ENCODE measurements around the gene VPS45.
"Not testable (repeated sequence)": the region's sequence is repeated elsewhere in the genome, so short reads cannot be mapped to it uniquely, and the experiment has no call there.

VPS45 gene

GRCh38 chr1:150134537-150134936 lies 67.0 kb downstream of the VPS45 start:
- H3K4me3 ChIP-seq (ENCODE audit: low read depth, low read length), result no peak overlapping the region
- H3K27ac ChIP-seq (ENCODE audit: extremely low read depth, low read depth, low read length), result no peak overlapping the region
- no peaks in the 10 kb centered on the region for H3K9me3 ChIP-seq (ENCODE audit: control insufficient read depth, insufficient read depth, low read depth, low read length)
- peaks cover 0 to 4% of the 10 kb centered on the region in 2 experiments; a peak in 2 of 3 replicates for H3K36me3 ChIP-seq (ENCODE audit: control insufficient read depth in 2 of 2, insufficient read depth in 1 of 2, low read length in 2 of 2)
- H3K4me1 ChIP-seq (ENCODE audit: control insufficient read depth, insufficient read depth, low read length), result no peaks in the 10 kb centered on the region
- CTCF ChIA-PET, result interaction anchor here (0.6 to 1.1 kb wide), 3 partner anchors 24 to 1349 kb away, joined by 3 to 4 read pairs (median 3); no protein-coding TSS in a partner anchor
- POLR2A ChIA-PET, result no interaction called here
- no peak for TF ChIP-seq ZBTB11 (tag by site-specific recombination; conservative IDR thresholded peaks at IDR 0.05; ENCODE audit: low read depth)
- peak; percentile 77; the same call in 1 of the 2 replicates for TF ChIP-seq ZNF146 (tag by site-specific recombination; IDR thresholded peaks at IDR 0.05)

DNA sequence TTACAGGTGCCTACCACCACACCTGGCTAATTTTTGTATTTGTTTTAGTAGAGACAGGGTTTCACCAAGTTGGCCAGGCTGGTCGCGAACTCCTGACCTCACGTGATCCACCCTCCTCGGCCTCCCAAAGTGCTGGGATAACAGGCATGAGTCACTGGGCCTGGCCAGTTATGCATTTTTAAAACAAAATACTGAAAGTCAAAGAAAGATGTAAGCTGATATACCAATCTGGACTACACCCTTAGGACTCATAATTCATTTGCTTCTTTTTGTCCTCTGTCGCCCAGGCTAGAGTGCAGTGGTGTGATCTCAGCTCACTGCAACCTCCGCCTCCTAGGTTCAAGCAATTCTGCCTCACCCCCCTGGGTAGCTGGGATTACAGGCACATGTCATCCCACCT lies 67.8 kb downstream of the VPS45 start:
- POLR2A ChIA-PET; H3K4me3 ChIP-seq (ENCODE audit: low read depth, low read length); CTCF ChIA-PET; H3K36me3 ChIP-seq (ENCODE audit: control insufficient read depth in 2 of 2, insufficient read depth in 1 of 2, low read length in 2 of 2); H3K4me1 ChIP-seq (ENCODE audit: control insufficient read depth, insufficient read depth, low read length); H3K27ac ChIP-seq (ENCODE audit: extremely low read depth, low read depth, low read length); H3K9me3 ChIP-seq (ENCODE audit: control insufficient read depth, insufficient read depth, low read depth, low read length): not testable (repeated sequence)

DNA sequence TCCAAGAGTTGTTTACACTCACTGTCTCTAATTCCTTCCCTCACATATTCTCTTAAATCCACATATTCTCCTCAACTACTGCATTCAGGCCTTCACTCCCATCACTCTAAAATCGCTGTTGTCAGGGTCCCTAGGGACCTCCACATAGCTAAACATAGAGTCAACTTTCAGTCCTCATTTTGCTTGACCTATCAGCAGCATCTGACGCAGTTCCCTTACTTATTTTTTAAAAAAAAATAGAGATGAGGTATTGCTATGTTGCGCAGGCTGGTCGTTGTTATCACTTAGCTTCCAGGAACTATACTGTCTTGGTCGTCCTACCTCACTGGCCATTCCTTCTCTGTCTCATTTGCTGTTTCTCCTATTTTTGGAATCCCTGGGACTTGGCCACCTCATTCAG lies 70.5 kb downstream of the VPS45 start:
- Histone ChIP-seq H3K4me1 (ENCODE audit: control insufficient read depth, insufficient read depth, low read length) (no peaks in the 10 kb centered on the region), H3K9me3 (ENCODE audit: control insufficient read depth, insufficient read depth, low read depth, low read length) (no peaks in the 10 kb centered on the region), H3K27ac (ENCODE audit: extremely low read depth, low read depth, low read length) (no peak overlapping the region), H3K4me3 (ENCODE audit: low read depth, low read length) (no peak overlapping the region), H3K36me3 (ENCODE audit: control insufficient read depth in 2 of 2, insufficient read depth in 1 of 2, low read length in 2 of 2) (peaks cover 0 to 4% of the 10 kb centered on the region in 2 experiments; a peak in 2 of 3 replicates)
- ChIA-PET POLR2A (no interaction called here), CTCF (no interaction called here)
- TF ChIP-seq YY1 (tag by site-specific recombination; IDR thresholded peaks at IDR 0.05) (no peak), ZNF10 (tag by site-specific recombination; IDR thresholded peaks at IDR 0.05) (no peak)

GRCh38 chr1:150141452-150141851 lies 73.9 kb downstream of the VPS45 start:
- TF ChIP-seq, protein P1, sequence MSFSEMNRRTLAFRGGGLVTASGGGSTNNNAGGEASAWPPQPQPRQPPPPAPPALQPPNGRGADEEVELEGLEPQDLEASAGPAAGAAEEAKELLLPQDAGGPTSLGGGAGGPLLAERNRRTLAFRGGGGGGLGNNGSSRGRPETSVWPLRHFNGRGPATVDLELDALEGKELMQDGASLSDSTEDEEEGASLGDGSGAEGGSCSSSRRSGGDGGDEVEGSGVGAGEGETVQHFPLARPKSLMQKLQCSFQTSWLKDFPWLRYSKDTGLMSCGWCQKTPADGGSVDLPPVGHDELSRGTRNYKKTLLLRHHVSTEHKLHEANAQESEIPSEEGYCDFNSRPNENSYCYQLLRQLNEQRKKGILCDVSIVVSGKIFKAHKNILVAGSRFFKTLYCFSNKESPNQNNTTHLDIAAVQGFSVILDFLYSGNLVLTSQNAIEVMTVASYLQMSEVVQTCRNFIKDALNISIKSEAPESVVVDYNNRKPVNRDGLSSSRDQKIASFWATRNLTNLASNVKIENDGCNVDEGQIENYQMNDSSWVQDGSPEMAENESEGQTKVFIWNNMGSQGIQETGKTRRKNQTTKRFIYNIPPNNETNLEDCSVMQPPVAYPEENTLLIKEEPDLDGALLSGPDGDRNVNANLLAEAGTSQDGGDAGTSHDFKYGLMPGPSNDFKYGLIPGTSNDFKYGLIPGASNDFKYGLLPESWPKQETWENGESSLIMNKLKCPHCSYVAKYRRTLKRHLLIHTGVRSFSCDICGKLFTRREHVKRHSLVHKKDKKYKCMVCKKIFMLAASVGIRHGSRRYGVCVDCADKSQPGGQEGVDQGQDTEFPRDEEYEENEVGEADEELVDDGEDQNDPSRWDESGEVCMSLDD (tag by site-specific recombination; IDR thresholded peaks at IDR 0.05), result no peak
- TF ChIP-seq ZNF423 (tag by site-specific recombination; IDR thresholded peaks at IDR 0.05) (no peak), PRDM4 (tag by site-specific recombination; IDR thresholded peaks at IDR 0.05) (no peak), ZNF561 (tag by site-specific recombination; IDR thresholded peaks at IDR 0.05; ENCODE audit: borderline replicate concordance) (no peak), ZFP37 (tag by site-specific recombination; IDR thresholded peaks at IDR 0.05) (no peak), ZNF837 (tag by site-specific recombination; IDR thresholded peaks at IDR 0.05) (no peak), SCRT2 (tag by site-specific recombination; IDR thresholded peaks at IDR 0.05) (no peak), ZBTB48 (tag by site-specific recombination; IDR thresholded peaks at IDR 0.05) (no peak), SCRT1 (tag by site-specific recombination; IDR thresholded peaks at IDR 0.05; ENCODE audit: borderline replicate concordance) (no peak)
- Histone ChIP-seq H3K4me3 (ENCODE audit: low read depth, low read length) (no peak overlapping the region), H3K36me3 (ENCODE audit: control insufficient read depth in 2 of 2, insufficient read depth in 1 of 2, low read length in 2 of 2) (no peaks in the 10 kb centered on the region; a peak in 1 of 3 replicates), H3K27ac (ENCODE audit: extremely low read depth, low read depth, low read length) (no peak overlapping the region), H3K9me3 (ENCODE audit: control insufficient read depth, insufficient read depth, low read depth, low read length) (no peaks in the 10 kb centered on the region), H3K4me1 (ENCODE audit: control insufficient read depth, insufficient read depth, low read length) (no peaks in the 10 kb centered on the region)
- CTCF ChIA-PET, result interaction anchor here (0.7 to 1.1 kb wide), 4 partner anchors 15 to 146 kb away, joined by 3 to 5 read pairs (median 3); no protein-coding TSS in a partner anchor
- POLR2A ChIA-PET, result interaction anchor here (1.5 kb wide), 1 partner anchor 9 kb away, joined by 3 read pairs; the partner anchor contains the start of gene PLEKHO1
